DND-41 (cell line): Measurements from ENCODE around the gene UBP1.

Source experiments
- CTCF ChIP-seq: IDR thresholded peaks from 2 replicates; pipeline ENCODE4 v1.5.1; 2012; ENCODE audit warnings: borderline replicate concordance, low read length, moderate library complexity, mild to moderate bottlenecking; ENCODE audit not compliant: poor library complexity, severe bottlenecking; ENCODE audit errors: extremely low read depth
- EZH2 ChIP-seq: IDR thresholded peaks from 3 replicates; pipeline ENCODE4 v1.6.1; 2012; ENCODE audit warnings: borderline replicate concordance, low read depth, mild to moderate bottlenecking, moderate library complexity, low read length, inconsistent platforms; ENCODE audit not compliant: severe bottlenecking

GRCh38 chr3:33482111-33482521, 41.9 kb upstream of the UBP1 start:
- TF ChIP-seq CTCF (no peak), EZH2 (no peak)
